ENCODE data around the gene FBXW11. TPM values are rescaled to one million over a fixed set of nuclear protein-coding genes. Genes with fewer than 3 reads are reported as not detected.

The FBXW11 gene
- polyA plus RNA-seq, 1 donor, result 34.6 TPM

DNA sequence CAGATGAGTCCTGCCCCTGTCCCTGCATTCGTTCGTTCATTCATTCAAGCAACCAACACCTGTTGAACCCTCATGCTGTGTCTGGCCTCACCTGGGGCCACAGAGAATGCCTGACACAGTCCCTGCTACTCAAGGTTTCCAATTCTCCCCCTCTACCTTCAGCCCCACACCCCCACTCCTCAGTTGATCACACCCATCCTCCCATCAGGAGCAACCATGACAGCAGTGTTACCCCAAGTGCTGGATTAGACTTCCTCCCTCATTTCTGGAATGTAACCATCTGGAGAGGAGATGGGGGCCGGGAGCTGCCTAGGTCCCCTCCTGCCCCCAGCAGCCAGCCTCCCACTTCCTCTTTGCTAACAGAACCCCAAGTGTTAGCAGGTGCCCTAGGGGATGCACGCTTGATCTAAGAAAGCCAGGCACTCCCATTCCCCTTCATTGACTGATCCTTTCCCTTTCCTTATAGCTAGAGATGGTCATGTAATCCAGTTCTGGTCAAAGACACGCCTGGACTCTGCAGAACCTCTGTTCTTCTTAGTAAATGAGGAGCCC lies 163.6 kb downstream of the FBXW11 start:
- DNase-seq (ENCODE audit: low read depth), result no peak

DNA sequence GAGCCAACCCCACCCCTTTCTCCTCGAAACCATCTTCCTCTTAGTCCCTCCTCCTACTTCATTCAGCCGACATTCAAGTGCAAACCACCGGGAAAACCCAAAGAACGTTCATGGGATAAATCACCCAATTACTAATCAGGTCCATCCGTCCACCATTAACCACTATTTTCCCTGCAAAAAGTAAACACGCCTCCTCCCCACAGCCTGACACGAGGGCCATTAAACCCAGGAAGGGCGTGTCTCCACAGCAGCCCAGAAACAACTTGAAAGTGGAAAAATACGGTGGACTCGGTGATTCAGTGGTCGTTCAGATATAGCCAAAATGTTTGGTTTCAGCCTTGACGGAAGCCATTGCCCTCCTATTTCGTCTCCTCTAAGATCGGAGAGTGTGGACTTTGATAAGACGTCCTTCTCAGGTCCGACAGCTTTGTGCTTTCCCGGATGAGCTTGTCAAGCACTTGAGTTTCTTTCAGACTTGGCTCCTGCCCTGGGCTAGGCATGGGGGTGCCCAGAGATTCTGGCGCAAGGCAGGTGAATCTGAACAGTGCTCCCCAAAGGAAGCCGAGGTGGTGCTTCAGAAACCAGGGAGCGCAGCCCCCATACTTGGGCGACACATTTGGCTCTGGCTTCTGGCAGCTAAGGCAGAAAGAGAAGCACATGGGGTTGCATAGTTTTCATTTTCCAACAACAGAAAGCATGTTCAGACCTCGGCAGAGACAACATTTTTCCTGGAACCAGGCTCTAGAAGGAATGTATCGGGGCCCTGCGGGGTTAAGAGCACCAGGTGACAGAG lies 164.3 kb downstream of the FBXW11 start:
- DNase-seq (ENCODE audit: low read depth), result no peak

DNA sequence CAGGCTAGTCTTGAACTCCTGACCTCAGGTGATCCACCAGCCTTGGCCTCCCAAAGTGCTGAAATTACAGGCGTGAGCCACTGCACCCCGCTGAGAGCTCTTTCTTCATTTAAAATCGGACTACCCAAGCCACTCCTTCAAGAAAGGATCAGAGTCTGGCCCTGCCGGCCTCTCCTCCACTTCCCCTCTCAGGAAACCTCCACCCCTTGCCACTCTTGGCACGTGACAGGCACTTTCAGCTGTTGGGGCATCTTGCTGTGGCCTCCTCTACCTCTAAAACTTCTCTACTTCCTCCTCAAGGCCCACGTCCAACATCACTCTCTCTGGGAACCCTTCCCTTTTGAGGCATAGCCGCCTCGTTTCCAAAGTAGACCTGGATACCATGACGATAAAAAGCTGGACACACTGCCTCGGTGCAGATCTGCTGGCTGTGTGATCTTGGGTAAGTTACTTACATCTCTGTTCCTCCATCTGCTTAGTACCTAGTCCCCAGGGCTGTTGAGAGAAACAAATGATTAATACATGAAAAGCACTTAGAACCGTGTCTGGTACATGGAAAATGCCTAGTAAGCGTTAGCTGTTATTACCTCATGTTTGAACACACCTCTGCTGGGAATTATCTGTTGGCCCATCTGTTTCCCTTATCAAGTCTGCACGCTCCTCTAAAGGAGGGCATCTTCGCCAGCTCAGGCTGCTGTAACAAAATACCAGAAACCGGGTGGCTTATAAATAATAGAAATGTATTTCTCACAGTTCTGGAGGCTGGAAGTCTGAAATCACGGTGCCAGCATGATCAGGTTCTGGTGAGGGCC lies 165.5 kb downstream of the FBXW11 start:
- no peak for DNase-seq (ENCODE audit: low read depth)

DNA sequence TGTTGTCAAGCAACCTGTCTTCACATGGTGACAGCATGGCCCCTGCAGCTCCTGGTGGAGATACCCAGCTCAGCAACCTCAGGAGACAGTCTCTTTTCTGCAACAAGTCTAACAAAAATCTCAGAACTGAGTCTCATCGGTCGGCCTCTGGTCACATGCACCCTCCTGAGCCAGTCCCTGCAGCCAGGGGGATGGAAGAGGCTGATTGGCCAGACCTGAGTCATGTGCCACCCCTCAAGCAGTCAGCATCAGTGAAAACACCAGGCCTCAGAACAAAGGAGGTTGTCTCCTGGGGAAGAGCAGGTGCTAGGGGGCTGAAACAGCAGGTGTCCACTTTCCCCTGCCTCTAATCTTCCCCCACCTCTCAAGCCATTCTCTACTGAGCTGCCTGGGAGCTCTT lies 166.4 kb downstream of the FBXW11 start:
- no peak for DNase-seq (ENCODE audit: low read depth)

DNA sequence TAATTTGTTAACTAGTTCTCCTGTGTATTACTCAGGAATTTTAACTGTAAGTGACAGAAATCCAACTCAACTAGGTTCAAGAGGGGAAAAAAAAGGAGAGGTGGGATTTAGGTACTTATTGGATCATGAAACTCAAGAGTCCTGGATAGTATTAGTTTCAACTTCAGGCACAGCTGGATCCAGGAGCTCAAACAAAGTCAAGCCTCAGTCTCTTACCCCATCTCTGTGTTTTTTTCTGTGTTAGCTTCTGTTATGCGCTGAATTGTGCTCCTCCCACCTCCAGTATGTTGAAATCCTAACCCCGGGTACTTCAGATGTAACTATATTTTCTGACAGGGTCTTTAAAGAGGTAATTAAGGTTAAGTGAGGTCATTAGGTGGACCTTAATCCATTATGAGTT lies 167.3 kb downstream of the FBXW11 start:
- no peak for DNase-seq (ENCODE audit: low read depth)

DNA sequence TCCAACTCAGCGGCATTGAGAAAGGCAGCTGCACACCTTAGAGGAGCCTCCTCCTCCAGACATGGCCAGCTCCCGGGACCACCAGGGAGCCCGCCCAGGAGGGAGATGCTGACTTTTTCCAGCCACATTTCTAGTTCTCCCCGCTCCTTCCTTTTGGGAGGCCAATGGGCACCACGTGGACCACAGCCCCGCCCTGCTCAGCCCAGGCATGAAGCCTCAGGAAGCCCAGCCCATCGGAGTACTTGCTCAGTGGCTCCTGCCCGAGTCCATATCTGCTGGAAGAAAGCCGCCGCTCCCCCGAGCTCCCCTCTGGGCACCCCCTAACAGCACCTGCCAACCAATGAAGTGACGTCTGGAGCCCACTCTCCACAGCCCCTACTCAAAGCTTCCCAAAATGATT lies 168.4 kb downstream of the FBXW11 start:
- no peak for DNase-seq (ENCODE audit: low read depth)

DNA sequence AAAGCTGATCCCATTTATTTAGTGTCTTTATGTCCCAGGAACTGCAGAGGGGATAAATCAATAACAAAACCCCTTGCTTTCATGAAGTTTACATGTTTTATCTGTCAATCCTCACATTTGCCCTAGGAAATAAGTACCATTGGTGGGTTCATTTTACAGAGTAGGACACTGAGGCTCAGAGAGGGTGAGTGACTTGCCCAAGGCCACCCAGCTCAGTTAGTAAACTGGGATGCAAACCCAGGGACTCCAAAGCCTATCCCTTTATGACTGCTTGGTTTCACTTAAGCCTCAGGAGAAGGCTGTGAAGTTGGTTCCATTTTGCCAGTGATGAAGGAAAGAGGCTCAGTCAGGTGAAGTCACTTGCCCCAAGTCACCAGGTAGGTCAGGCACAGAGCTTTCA lies 168.9 kb downstream of the FBXW11 start:
- DNase-seq (ENCODE audit: low read depth), result no peak

DNA sequence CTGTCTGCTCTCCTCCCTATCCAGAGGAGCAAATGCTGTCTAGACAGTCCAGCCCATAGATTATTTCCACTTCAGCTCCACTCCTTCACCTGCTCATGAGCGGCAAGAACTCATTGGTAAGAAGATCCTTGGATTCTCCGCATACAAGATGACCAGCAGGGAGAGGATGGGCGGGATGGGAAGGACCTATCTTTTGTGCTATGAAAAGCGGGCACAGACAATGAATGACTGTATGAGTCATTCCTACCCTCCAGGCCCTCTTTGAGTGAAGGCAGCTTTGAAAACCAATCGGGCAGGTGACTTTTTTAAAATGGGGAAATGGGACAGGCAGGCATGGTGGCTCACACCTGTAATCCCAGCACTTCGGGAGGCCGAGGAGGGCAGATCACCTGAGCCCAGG lies 171.4 kb downstream of the FBXW11 start:
- DNase-seq (ENCODE audit: low read depth), result no peak

DNA sequence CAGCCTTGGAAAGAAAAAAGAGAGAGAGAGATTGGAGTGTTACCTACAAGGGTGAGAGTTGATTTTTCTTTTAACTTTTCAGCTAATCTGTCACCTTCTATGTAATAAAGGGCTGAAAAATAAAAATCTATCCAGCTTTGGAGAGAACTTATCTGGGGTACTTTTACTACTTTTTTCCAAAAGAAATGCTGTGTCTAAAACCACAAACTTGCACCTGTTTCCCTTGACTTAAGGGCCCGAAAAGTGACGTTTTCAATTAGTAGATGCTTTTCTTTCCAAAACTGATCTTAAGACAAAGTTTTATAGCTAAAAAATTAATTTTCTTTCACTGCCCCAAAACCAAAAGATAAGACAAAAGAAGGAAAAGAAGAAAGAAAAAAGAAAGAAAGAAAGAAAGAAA lies 172.0 kb downstream of the FBXW11 start:
- DNase-seq (ENCODE audit: low read depth), result no peak

DNA sequence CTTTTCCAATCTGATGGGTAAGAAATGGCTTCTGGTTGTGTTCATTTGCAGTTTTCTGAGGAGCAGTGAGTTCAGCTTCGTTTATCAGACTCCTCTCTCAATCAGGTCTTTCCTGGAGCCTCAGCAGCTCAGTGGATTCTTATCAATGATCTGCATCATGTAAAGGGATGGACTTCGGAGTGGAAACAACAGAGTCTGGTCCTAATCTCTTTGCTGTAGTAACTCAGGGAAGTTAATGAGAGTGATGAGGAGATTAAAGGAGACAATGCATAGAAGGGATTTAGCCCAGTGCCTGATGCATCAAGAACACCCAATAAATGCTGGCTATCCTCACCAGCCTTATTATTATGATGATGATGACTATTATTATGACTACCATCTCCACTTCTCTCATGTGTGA lies 173.7 kb downstream of the FBXW11 start:
- DNase-seq (ENCODE audit: low read depth), result no peak

DNA sequence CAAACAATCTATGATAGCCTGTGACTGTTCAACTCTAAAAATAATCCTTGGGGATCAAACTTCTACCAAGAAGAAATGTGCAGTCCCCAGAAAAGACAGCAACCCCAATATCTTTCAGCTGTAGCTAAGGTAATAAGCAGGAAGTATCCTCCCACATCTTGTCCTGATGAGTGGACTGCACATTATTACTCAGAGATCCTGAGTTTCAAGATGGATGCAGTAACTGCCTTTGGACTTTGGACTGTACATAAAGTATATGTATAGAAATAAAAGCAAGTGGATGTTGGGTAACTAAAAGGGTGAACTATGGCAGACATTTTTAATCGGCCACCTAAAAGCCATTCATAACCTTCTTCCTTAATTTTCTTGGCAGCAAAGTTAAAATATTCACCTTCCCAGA lies 175.8 kb downstream of the FBXW11 start:
- DNase-seq (ENCODE audit: low read depth), result no peak

DNA sequence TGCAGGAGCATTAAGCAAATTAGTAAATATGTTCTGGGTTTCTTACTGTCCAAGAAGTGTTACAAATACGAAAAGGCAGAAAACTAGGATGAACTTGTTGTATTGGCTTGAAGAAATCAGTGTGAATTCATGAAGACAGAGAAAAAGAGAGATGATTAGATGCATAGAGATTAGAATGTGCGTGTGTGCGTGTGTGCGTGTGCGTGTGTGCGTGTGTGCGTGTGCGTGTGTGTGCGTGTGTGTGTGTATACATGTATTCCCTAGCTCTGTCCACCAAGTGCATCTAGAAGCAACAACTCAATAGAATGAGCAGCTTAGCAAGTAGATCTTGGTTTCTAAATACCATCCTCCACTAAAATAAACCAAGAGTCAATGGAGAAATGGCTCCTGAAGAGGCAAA lies 179.3 kb downstream of the FBXW11 start:
- DNase-seq (ENCODE audit: low read depth), result no peak

DNA sequence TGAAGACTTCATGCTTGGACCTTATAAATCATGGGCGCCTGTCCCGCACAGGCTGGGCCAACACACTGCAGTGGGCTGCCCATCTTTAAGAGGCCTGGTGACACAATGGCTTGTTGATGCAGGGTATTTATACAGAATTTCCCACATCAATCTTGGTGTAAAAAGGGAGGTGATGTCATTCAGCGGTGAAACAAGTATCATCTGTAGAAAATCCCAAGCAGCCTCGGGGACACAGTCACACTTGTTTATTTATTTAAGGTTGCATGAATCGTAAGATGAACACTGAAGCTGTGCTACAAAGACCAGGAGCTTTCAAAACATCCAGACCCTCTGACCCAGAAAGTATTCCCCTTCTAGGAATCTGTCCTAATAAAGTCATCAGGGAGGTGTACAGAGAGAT lies 180.3 kb downstream of the FBXW11 start:
- no peak for DNase-seq (ENCODE audit: low read depth)

DNA sequence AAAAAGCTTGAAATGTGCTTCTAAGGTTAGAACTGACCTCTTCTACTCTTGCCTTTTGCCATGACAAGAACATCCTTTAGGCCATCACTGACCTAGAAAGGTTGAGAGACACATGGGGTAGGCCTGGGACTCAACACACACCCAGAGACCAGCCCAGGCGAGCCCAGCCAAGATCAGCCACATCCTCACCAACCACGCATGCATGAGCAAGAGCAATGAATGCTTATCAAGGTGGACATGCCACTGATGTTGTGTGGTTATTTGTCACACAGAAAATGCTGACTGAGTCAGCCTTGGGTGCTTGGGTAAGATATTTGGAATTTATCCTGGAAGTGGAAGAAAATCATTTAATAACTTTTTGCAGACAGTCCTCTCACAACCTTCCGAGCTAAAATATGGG lies 181.4 kb downstream of the FBXW11 start:
- no peak for DNase-seq (ENCODE audit: low read depth)

DNA sequence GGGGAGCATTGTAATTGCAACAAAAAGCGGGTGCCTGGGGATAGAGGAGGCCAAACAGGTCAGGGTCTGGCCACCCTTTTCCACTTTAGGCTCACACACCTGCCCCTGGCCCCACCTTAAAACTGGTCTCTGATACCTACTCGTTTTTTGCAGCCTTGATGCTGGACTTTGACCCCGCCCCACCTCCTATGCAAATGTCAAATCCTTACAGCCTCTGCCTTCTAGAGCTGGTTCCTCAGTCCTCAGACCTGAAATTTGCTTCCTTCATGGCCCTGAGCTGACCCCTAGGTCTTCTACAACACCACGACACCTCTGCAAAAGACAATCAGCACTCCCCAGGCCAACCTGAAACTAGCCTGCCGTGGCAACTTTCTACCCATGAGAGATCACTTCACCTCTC lies 183.2 kb downstream of the FBXW11 start:
- no peak for DNase-seq (ENCODE audit: low read depth)

DNA sequence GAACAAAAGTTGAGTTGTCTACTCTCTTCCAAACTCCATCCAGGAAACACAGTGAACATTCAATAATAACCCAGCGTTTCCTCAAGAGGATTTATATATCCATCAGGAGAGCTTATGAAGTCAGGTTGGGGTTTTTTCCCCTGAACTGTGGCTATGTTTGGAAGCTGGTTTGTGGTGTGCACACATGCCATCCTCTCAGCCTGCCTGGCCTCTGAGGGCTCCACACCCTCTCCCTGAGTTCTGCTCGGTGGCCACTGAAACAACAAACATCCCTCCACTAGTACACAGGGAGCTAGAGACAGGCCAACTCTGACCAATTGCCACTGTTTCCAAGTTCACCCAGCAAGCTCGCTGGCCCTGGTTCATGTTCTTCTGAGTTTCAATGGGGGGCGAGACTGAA lies 185.2 kb downstream of the FBXW11 start:
- no peak for DNase-seq (ENCODE audit: low read depth)

DNA sequence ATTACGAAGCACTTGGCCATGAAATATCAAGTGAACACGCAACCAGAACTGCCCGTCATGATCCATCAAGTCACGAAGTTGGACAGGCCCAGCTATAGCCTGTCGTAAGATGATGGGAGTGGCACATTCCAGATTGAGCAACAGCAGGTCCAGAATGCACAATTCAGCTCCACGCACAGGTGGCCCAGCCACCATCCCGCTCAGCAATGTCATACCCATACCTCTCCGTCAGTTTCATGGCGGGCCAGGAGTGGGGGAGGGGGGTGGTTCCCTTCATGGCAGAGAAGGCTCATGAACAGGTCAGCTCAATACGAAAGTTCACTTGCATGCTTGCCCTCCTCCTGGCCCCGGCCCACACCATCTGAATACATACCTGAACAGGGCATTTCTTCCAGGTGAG lies 185.9 kb downstream of the FBXW11 start:
- no peak for DNase-seq (ENCODE audit: low read depth)

DNA sequence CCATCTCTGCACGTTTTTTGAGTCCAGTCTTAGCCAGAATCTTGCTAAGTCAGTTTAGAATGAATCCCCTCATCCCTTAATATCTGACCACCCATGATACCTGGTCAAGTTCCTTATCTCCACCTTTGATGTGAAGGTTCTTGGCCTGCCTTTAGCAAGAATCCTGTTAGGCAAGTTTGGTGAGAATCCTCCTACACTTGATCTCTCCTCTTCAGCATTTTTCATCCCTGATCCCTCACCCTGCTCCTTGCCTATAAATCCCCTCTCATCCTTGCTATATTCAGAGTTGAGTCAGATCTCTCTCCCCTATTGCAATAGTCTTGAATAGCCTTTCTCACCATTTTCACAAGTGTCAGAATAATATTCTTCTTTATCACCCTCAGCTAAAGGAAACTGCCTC lies 189.8 kb downstream of the FBXW11 start:
- DNase-seq (ENCODE audit: low read depth), result no peak

DNA sequence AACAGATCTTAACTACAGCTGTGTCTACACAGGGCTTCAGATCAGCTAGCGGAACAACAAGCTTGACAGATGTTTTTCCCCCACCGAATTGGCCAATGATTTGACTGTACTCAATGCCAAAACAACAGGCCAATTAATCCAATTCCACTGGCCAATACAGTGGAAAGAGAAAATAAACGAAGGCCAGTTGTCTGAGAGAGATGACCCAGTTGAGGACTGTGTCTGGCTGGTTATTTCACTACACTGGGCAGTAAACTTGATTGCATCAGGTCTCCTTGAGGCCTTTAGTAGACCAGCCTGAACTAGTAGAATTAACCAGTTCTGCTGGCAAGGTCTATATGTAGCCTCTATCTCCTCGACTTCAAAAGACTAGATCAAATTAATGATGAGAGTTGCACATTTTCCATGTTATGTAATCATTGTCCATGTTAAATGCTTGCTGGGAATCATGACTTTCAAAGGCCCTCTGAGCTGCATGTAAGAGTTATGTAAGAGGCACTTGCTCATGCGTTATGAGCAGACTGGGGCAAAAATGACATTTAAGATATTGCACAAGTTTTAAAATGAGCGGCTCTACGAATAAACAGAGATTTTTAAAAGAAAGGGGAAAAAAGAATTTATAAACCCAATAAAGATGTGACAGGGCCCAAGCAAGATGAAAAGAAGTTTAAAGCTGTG lies 192.5 kb downstream of the FBXW11 start:
- no peak for DNase-seq (ENCODE audit: low read depth)

DNA sequence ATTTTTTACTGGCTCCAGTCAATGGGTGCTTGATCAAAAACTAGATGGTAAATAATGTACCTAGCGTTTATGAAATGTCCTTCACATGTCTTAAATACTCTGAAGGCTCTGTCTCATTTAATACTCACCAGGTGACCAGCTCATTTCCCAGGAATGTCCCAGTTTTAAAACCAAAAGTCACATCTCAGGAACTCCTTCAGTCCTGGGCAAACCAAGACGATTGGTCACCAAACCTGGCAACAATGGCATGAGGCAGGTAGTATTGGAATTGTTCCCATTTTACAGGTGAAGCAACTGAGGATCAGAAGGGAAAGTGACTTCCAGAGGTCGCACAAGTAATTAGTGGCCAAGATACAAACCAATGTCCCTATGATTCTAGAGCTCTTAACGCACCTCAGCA lies 193.2 kb downstream of the FBXW11 start:
- no peak for DNase-seq (ENCODE audit: low read depth)

All from forelimb muscle (tissue), 1 donor.